Measurements from ENCODE around the gene CPNE7.

The CPNE7 gene

DNA sequence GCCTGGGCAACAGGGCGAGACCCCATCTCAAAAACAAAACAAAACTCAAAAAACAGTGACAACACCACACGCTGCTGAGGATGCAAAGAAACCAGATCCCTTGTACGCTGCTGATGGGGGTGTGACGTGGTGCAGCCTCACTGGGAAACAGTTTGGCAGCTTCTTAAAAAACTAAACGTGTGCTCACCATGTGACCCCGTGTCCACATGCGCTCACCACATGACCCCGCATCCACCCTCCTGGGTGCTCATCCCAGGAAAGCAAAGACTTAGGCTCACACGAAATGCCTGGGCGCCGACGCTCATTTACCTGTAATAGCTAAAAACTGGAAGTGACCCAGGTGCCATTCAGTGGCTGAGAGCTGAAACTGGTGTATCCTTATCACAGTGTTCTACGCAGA is 35.0 kb upstream of the CPNE7 start:
- no peaks in the 10 kb centered on the region for H3K9me3 ChIP-seq (ENCODE audit: control insufficient read depth, low read length)
- H3K27me3 ChIP-seq (ENCODE audit: control insufficient read depth, insufficient read depth, low read length): no peaks in the 10 kb centered on the region
- peaks cover 11% of the 10 kb centered on the region for H3K79me2 ChIP-seq
- no peak overlapping the region for H3K27ac ChIP-seq
- no peaks in the 10 kb centered on the region for H3K36me3 ChIP-seq (ENCODE audit: control insufficient read depth, insufficient read depth, low read length)
- no peak overlapping the region for H3K9ac ChIP-seq
- H3K4me1 ChIP-seq: no peaks in the 10 kb centered on the region
- H2AFZ ChIP-seq: no peak overlapping the region
- no peak overlapping the region for H3K4me2 ChIP-seq (ENCODE audit: low read length)
- H3K4me3 ChIP-seq (ENCODE audit: low read depth, low read length): no peak overlapping the region
- TF ChIP-seq, protein P1, sequence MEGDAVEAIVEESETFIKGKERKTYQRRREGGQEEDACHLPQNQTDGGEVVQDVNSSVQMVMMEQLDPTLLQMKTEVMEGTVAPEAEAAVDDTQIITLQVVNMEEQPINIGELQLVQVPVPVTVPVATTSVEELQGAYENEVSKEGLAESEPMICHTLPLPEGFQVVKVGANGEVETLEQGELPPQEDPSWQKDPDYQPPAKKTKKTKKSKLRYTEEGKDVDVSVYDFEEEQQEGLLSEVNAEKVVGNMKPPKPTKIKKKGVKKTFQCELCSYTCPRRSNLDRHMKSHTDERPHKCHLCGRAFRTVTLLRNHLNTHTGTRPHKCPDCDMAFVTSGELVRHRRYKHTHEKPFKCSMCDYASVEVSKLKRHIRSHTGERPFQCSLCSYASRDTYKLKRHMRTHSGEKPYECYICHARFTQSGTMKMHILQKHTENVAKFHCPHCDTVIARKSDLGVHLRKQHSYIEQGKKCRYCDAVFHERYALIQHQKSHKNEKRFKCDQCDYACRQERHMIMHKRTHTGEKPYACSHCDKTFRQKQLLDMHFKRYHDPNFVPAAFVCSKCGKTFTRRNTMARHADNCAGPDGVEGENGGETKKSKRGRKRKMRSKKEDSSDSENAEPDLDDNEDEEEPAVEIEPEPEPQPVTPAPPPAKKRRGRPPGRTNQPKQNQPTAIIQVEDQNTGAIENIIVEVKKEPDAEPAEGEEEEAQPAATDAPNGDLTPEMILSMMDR (IDR thresholded peaks at IDR 0.05): no peak

DNA sequence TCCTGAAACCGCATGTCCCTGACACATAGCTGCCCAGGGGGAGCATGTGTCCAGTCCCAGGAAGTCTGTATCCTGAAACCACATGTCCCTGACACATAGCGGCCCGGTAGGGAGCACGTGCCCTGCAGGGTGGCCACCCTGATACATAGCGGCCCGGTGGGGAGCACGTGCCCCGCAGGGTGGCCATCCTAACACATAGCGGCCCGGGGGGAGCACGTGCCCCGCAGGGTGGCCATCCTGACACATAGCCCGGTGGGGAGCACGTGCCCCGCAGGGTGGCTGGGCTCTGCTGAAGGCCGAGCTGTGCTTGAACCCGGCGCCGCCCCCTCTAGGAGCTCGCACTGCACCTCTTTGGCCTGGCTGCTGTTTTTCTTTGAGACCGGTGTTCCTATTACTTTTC is 33.8 kb upstream of the CPNE7 start:
- Histone ChIP-seq H3K27ac (no peak overlapping the region), H3K9ac (no peak overlapping the region), H3K4me3 (ENCODE audit: low read depth, low read length) (no peak overlapping the region), H3K9me3 (ENCODE audit: control insufficient read depth, low read length) (no peaks in the 10 kb centered on the region), H3K36me3 (ENCODE audit: control insufficient read depth, insufficient read depth, low read length) (no peaks in the 10 kb centered on the region), H3K4me2 (ENCODE audit: low read length) (no peak overlapping the region), H3K79me2 (peaks cover 9% of the 10 kb centered on the region), H3K4me1 (no peaks in the 10 kb centered on the region), H2AFZ (no peak overlapping the region), H3K27me3 (ENCODE audit: control insufficient read depth, insufficient read depth, low read length) (no peaks in the 10 kb centered on the region)
- TF ChIP-seq, protein P1 (IDR thresholded peaks at IDR 0.05): no peak

DNA sequence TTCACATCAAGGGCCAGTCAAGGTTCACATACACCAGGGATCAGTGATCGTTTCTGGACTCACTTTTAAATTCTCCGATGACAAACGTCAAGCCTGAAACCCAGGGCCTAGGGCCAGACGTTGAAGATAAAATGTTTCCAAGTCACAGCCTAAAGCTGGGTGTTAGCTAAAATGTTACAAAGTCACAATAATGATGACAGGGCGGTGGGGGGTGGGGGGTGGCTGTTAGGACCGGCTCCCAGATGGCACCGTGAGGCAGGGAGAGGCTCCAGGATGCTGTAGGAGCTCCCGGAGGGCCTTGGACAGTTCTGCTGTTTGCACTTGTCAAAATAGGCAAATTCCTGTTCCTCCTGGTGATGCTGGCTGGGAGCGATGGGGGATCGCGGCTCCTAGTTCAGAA is 31.4 kb upstream of the CPNE7 start:
- Histone ChIP-seq H3K4me3 (ENCODE audit: low read depth, low read length) (no peak overlapping the region), H3K79me2 (peaks cover 2% of the 10 kb centered on the region), H3K27ac (no peak overlapping the region), H3K9ac (no peak overlapping the region), H3K4me1 (no peaks in the 10 kb centered on the region), H3K27me3 (ENCODE audit: control insufficient read depth, insufficient read depth, low read length) (no peaks in the 10 kb centered on the region), H3K36me3 (ENCODE audit: control insufficient read depth, insufficient read depth, low read length) (no peaks in the 10 kb centered on the region), H3K9me3 (ENCODE audit: control insufficient read depth, low read length) (no peaks in the 10 kb centered on the region), H3K4me2 (ENCODE audit: low read length) (no peak overlapping the region), H2AFZ (no peak overlapping the region)
- TF ChIP-seq, protein P1 (IDR thresholded peaks at IDR 0.05): no peak

DNA sequence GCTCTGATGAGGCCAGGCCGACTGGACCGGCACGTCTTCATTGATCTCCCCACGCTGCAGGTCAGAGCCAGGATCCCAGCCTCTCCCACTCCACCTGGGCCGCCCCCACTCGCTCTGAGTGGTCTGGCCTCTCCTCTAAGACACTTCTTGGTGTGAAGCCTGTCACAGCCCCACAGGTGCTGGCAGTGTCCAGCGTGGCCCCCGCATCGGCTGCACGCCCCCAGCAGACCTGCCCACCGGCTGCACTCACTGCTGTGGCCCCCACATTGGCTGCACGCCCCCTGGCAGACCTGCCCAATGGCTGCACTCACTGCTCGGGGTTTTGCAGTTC is 30.9 kb upstream of the CPNE7 start:
- Histone ChIP-seq H2AFZ (no peak overlapping the region), H3K9ac (no peak overlapping the region), H3K4me2 (ENCODE audit: low read length) (no peak overlapping the region), H3K4me1 (no peaks in the 10 kb centered on the region), H3K79me2 (peaks cover 2% of the 10 kb centered on the region), H3K27me3 (ENCODE audit: control insufficient read depth, insufficient read depth, low read length) (no peaks in the 10 kb centered on the region), H3K27ac (no peak overlapping the region), H3K36me3 (ENCODE audit: control insufficient read depth, insufficient read depth, low read length) (no peaks in the 10 kb centered on the region), H3K9me3 (ENCODE audit: control insufficient read depth, low read length) (no peaks in the 10 kb centered on the region), H3K4me3 (ENCODE audit: low read depth, low read length) (no peak overlapping the region)
- TF ChIP-seq, protein P1 (IDR thresholded peaks at IDR 0.05): no peak

DNA sequence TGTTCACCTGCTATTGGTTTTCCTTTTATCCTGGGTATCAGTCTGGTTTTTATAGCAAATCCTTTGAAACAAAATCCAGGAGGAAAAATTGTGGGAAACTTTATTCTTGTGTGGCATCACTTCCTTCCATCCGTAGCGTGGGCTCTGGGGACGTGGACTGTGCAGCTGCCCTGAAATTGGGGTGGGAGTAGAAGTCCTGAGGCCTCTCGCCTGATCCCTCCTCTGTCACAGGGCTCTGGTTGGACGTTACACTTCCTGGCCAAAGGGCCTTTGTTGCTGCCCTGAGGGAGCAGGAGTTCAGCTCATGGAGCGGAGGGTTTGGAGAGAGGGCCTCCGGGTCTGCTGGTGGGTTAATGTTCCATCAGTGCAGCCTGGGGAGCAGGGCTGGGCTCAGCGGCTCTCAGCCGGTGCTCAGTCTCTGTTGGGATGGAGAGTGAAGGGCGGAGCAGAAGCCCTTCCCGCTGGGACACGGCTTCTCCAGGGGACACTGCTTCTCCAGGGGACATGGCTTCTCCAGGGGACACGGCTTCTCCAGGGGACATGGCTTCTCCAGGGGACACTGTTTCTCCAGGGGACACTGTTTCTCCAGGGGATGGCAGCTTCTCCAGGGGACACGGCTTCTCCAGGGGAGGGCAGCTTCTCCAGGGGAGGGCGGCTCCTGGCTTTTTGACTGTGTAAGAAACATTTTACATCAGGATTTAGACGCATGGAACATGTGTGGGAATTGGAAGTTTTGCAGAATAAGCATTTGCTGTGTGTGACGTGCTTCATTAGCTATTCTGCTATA is 30.3 kb upstream of the CPNE7 start:
- no peaks in the 10 kb centered on the region for H3K27me3 ChIP-seq (ENCODE audit: control insufficient read depth, insufficient read depth, low read length)
- peaks cover 2% of the 10 kb centered on the region for H3K79me2 ChIP-seq
- no peaks in the 10 kb centered on the region for H3K9me3 ChIP-seq (ENCODE audit: control insufficient read depth, low read length)
- no peak overlapping the region for H3K4me2 ChIP-seq (ENCODE audit: low read length)
- H3K36me3 ChIP-seq (ENCODE audit: control insufficient read depth, insufficient read depth, low read length): no peaks in the 10 kb centered on the region
- TF ChIP-seq, protein P1 (IDR thresholded peaks at IDR 0.05): no peak
- H3K9ac ChIP-seq: no peak overlapping the region
- H3K4me3 ChIP-seq (ENCODE audit: low read depth, low read length): no peak overlapping the region
- H2AFZ ChIP-seq: no peak overlapping the region
- H3K4me1 ChIP-seq: no peaks in the 10 kb centered on the region
- H3K27ac ChIP-seq: no peak overlapping the region
